ENCODE data around the gene INTS1.

The INTS1 gene

DNA sequence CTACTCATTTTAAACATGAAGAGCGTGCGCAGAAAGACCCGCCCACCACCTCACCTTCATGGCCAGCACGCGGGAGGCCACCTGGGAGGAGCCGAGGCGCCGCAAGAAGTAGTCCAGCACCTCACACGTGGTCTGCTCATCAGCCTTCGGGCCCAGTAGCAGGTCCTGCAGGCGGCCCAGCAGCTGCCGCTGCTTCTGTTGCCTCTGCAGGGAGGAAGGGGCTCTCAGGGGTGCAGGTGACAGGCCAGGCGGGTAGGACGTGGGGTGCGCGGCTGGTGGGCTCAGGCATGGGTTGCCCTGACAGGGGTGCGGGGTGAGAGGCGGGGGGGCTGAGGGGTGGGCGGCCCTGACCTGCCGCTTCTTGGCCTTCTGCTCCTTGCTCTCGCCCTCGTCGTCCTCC lies 17.6 kb downstream of the INTS1 start:
- no peak for TF ChIP-seq CTCF (IDR thresholded peaks at IDR 0.05; ENCODE audit: control insufficient read depth, insufficient read depth, low read depth, low read length, missing control alignments)
- DNase-seq (ENCODE audit: low read depth): no peak
- H3K4me3 ChIP-seq (ENCODE audit: control insufficient read depth, low read depth, low read length): no peak overlapping the region

GRCh38 chr7:1485156-1485555 lies 19.0 kb downstream of the INTS1 start:
- H3K4me3 ChIP-seq (ENCODE audit: control insufficient read depth, low read depth, low read length): no peak overlapping the region
- TF ChIP-seq CTCF (IDR thresholded peaks at IDR 0.05; ENCODE audit: control insufficient read depth, insufficient read depth, low read depth, low read length, missing control alignments): no peak
- DNase-seq (ENCODE audit: low read depth): no peak

- H3K4me3 ChIP-seq (ENCODE audit: control insufficient read depth, low read depth, low read length): no peak overlapping the region
- DNase-seq (ENCODE audit: low read depth): no peak
- TF ChIP-seq CTCF (IDR thresholded peaks at IDR 0.05; ENCODE audit: control insufficient read depth, insufficient read depth, low read depth, low read length, missing control alignments): no peak
Observed at GRCh38 chr7:1484569-1484968, 19.6 kb downstream of the INTS1 start.

DNA sequence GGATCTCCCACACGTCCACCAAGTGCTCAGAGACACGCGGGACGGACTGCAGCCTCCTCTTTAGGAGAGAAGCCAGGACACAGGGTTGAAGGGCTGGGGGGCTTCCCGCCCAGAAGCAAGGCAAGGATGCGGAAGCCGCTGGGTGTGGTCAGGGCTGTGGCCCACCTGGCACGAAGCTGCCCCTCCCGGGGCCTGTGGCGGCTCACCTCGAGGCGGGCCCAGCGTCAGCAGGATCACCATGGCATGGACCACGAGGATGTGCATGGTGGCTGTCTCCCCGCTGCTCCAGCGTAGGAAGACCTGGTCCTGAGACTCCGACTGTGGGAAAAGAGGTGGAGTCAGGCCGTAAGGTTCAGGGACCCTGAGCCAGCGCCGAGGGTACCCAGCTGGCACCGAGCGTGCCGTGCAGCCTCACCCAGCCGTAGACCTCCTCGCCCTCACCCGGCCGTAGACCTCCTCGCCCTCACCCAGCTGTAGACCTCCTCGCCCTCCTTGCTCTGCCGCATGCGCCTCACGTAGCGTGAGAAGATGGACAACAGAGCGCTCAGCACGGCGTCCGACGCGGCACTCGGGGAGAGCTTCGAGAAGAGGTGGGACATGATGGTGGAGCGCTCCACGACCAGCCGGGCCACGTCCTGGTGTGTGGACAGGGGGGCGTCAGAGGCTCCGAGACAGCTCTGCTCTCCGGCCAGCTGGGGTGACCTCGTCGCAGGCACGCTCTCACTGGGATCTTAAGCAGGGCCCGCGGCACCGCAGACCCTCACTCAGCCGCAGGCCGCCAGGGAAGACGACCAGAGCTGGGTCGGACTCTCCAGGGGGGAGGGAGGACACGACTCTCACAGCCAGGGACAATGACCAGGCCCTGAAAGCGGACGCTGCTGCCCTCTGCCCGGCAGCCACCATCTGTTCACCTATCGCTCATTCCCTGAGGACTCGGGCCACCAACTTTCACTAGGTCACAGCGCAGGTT lies 20.4 kb downstream of the INTS1 start:
- no peak for DNase-seq (ENCODE audit: low read depth)
- no peak overlapping the region for H3K4me3 ChIP-seq (ENCODE audit: control insufficient read depth, low read depth, low read length)
- TF ChIP-seq CTCF (IDR thresholded peaks at IDR 0.05; ENCODE audit: control insufficient read depth, insufficient read depth, low read depth, low read length, missing control alignments): no peak

DNA sequence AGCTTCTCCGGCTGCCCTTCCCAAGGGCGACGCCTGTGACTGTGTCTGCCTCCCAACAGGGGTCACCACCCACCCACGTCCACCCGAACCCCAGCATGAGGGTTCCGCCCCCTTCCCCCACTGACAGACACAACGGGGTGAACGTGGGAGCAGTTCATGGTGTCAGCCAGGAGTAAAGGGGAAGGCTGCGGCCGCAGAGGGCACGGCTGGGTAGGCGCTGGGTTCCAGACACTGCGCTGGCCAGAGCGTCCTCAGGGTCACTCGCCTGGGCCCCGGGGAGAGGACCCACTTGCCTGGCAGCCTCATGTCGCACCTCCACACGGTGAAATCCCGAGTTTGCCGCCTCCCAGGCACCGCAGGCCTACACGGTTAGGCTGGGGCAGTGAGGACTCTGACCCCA lies 21.1 kb downstream of the INTS1 start:
- H3K4me3 ChIP-seq (ENCODE audit: control insufficient read depth, low read depth, low read length): no peak overlapping the region
- no peak for TF ChIP-seq CTCF (IDR thresholded peaks at IDR 0.05; ENCODE audit: control insufficient read depth, insufficient read depth, low read depth, low read length, missing control alignments)
- DNase-seq (ENCODE audit: low read depth): no peak

- no peak overlapping the region for H3K4me3 ChIP-seq (ENCODE audit: control insufficient read depth, low read depth, low read length)
- DNase-seq (ENCODE audit: low read depth): no peak
- no peak for TF ChIP-seq CTCF (IDR thresholded peaks at IDR 0.05; ENCODE audit: control insufficient read depth, insufficient read depth, low read depth, low read length, missing control alignments)
Observed at GRCh38 chr7:1481300-1481699, 22.9 kb downstream of the INTS1 start.
